Esophagus mucosa (tissue), 1 donor: ENCODE measurements around the gene TOMT. TPM values are rescaled to one million over a fixed set of nuclear protein-coding genes. Genes with fewer than 3 reads are reported as not detected.

ENCODE experiments used
- ATAC-seq: fragments of 200-7000 bp; cut with Tn5 transposase; one replicate; pipeline ENCODE4 v1.9.1; 2020
- total RNA-seq: library from RNA; stranded (reverse); gene quantifications from one replicate; pipeline ENCODE4 v1.2.4, GENCODE V29; 2023
- donor health status: DM: yes; HTN: yes; CAD: no.

The TOMT gene, protein sequence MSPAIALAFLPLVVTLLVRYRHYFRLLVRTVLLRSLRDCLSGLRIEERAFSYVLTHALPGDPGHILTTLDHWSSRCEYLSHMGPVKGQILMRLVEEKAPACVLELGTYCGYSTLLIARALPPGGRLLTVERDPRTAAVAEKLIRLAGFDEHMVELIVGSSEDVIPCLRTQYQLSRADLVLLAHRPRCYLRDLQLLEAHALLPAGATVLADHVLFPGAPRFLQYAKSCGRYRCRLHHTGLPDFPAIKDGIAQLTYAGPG
- total RNA-seq = not detected

DNA sequence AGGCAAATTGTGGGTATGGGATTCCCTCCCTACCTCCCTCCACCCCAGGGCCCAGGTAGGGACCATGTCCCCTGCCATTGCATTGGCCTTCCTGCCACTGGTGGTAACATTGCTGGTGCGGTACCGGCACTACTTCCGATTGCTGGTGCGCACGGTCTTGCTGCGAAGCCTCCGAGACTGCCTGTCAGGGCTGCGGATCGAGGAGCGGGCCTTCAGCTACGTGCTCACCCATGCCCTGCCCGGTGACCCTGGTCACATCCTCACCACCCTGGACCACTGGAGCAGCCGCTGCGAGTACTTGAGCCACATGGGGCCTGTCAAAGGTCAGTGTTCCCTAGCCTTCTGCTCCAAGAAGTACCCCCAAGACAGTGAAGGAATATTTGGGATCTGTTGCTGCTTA, at the start of gene TOMT:
TOMT (plus strand) TSS at position 37 of the 400 bp plus-strand sequence; CDS start at position 65, 28 bp downstream.
- ATAC-seq = no peak

DNA sequence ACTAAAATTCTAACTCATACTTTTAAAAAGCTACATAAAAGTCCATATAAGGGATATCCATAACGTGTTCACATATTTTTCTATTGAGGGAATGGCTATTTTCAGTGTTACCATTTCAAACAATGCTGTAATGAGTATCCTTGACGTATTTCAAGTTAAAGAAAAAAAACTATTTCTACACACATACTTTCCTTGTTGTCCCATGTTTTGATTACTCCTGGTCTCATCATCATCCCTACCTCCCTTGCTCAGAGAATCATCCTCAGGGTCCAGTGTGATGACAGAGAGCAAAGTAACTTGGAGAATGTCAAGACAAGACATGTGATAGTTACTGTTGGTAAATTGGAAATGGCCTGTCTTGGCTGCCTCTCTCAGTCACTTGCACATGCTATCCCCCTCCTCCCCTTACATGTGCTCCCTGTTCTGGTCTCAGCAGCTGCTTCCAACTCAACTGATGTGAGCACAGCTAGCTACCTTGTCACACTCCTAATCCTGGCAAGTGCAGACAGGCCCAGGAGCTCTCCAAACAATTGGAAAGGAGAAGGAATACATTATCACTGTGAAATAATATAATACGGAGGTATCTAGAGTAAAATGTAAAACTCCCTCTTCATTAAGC, 47.2 kb upstream of the TOMT start:
- ATAC-seq = peak; percentile 71

DNA sequence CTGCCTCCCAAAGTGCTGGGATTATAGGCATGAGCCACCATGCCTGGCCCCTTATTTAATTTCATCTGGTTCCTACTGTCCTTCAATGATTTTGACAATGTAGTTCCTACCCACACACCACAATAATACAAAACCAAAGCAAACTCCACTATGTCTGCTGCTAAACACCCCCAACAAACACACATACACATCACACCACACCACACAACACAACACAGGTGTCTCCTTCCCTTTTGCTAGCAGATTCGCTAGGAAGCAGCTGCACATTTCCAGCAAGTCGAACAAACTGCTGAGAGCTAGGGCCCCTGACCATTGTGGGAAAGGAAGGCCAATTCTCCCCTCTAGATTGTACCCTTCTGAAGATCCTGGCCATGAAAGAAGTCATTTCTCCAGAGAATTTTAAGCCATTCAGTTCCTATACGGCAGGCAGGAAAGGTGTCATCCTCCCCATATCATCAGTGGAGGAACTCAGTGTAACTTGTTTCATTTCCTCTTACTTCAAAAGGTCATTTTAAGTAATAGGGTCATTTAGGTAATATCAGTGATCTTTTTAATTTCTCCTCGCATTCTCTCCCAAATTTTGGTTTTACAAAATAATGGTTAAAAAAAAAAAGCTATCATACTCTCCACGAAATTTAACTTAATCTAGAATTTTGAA, 43.9 kb upstream of the TOMT start:
- no peak for ATAC-seq

DNA sequence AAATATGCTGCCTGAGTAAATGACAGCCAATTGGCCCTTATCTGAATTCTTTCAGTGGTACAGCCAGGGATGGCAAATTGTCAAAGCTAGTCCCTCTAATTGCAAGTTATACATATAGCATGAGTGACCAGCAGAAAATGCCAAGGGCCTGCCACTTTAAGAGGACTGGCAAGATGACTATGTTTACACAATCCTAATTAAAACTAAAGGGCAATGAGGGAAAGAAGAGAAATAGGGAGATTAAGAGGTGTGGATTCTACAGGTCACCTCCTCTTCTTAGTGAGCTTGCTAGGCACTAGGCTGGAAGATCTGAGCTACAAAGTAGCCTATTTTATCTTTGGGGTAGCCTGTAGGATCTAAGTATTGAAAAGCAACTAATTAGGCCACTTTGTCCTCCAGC, 38.9 kb upstream of the TOMT start:
- ATAC-seq = no peak

DNA sequence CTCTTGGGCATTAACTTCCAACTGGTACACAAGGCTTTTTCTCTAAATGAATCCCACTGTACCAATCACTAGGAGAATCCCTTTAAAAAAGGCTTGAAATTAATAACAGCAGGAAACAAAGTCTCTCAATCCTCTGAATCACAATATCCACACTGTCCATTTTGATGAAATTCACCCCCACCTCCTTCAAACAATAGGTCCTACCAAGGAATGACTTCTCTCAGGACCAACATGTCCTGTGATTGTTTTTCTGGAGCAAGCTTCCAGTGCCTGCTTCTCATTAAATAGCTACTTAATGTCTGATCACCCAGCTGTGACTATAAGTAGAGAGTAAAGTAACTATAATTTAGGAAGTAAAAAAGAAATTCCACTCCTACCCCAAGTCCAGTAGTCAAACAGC, 38.5 kb upstream of the TOMT start:
- ATAC-seq = no peak

DNA sequence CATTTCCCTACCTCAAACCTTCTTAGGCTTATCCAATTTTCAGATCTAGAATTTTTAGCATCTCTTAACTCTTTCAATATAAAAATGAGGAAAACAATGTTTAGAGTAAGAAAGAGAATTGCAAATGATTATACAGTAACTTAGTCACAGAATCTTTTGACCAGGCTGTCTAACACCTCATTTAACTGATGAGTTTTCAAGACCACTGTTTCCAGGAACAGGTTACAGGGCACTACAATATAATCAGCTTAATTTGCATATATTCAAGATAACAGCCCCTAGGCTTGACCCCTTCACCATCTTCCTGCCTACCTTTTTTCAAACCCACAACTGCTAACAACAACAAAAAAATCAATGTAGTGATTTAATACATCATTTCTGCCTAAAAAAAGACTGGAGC, 38.0 kb upstream of the TOMT start:
- ATAC-seq = no peak

DNA sequence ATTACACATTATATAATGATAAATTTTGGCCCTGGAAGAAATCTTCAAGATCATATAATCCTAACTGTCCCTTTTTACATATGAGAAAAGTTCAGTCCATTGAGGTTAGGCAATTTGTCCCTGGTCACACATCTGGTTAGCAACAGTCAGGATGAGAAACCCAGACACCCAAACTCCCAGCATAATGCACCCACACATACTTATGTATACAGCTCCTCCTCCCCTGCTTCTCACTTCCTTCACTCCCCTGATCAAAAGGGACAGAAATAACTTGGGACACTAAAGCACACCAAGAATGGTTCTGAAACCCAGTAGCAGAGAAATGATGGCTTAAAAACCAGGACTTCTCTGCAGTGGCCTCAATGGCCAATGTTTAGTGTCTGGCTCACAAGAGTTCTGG, 36.5 kb upstream of the TOMT start:
- peak; percentile 43 for ATAC-seq

DNA sequence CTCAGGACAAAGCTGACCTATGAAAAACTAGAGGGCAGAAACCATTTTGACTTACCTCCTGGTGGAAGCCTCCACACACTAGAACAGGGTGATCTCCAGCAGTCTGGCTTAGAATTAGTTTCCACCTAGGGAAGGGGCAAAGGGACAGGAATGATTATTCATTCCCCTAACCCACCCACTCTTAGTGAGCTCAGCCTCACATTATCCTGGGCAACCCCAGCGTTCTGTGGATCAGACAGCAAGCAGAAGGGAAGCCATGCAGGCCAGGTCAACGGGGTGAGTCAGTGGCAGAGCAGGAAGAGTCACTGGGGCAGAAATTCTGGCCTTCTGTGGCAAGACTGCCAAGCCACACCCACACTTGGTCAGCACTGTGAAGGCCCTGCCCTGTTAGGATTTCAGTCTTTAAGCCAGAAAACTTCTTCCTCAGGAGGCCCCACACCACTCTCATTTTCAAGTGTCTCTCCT, 35.9 kb upstream of the TOMT start:
- ATAC-seq = peak; percentile 91

DNA sequence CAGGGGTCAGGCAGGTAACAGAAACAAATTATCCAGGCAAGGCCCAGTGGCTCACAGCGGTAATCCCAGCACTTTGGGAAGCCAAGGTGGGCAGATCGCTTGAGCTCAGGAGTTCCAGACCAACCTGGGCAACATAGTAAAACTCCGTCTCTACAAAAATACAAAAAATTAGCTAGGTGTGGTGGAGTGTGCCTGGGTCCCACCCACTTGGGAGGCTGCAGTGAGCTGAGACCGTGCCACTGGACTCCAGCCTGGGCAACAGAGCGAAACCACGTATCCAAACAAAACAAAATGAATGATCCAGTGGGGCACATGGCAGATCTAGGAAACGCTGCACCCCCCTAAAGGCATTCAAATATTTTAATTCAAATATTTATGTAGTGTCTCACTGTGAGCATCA, 35.2 kb upstream of the TOMT start:
- no peak for ATAC-seq

DNA sequence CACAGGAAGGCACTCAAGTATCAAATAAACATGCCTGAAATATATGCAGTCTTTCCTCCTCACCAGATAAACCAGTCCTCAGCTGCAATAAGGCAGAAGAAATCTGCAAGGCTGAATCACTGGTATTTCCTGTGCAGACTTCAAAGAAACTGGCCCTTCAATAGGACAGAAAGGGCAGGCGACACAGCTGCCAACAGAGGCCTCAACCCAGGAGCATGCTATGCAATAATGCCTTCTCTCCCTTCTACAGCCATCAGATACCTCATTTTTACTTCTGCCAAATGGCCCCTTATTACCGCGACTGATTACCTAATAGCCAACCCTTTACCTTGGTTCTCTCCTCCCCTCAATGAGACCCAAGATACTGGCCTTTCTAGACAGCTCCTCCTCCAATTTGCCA, 33.4 kb upstream of the TOMT start:
- peak; percentile 81 for ATAC-seq

DNA sequence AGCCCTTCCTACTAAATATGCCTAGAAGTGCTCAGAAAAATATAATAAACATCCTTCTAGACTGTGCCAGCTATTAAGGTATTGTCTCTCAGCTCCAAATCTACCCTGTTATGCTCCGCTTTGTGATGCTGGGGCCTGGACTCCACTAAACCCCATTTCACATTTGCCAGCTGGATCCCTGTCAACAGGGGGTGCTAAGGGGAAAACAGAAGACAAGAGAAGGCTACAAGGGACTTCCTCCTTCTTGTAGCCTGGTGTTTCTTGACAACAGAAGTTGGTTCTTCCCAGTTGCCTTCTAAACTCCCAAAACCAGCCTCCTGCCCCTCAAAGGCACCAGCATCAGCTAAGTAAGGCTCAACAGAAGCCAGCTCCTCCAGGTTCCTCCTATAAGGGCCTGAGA, 30.6 kb upstream of the TOMT start:
- no peak for ATAC-seq

DNA sequence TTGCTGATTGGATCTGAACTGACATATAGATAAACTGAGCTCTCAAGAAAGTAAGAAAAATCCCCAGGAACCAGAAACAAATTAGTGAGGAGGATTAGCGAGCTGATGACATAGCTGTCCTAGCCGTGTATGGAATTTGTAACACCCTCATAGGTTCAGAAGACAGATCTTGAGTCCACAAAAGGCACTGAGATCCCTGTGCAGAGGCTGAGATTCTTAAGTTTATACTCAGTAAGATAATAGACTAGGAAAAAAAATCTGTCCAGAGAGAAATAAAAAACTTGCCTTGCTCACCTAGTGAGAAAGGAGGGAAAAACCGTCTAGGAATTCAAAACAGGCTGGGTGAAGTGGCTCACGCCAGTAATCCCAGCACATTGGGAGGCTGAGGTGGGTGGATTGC, 30.0 kb upstream of the TOMT start:
- no peak for ATAC-seq

DNA sequence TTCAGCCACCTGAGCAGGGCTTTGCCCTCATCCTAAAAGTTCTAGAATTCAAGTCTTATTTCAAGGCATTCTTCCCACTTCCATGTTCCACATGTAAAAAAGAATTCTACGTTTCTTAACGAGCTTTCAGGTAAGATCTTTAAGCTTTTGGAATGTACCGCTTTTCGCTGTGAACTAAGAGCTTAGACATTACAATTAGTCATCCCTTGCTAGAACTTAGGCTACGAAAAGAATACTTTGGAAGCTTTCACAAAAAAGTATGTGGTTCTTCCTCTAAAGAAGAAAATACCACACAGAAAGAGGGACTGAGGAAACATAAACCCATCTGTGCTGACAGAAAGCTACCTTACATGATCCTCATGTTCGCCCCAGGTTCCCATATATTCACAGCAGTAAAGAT, 27.2 kb upstream of the TOMT start:
- no peak for ATAC-seq

DNA sequence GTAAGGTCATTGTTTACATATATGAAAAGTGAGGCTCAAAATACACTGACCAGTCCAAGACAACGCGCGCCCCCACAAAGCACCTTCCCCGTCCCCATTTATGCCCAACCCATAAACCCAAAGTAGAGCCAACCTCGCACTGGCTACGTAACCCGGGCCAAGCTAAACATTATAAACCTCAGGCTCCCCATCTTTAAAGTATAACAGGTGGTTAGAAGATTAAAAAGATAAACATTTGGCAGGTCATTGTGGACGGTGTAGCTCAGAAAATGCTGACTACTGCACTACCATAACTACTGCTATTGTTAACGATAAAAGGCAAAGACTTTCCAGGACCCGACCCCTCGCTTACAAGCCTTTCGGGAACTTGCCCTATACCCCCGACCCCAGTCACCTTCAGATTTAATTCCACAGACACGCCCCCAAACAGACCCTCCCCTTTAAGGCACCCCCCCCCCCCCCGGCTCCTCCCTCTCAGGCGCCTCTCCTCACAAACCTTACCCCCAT, 25.9 kb upstream of the TOMT start:
- ATAC-seq = peak; percentile 0

DNA sequence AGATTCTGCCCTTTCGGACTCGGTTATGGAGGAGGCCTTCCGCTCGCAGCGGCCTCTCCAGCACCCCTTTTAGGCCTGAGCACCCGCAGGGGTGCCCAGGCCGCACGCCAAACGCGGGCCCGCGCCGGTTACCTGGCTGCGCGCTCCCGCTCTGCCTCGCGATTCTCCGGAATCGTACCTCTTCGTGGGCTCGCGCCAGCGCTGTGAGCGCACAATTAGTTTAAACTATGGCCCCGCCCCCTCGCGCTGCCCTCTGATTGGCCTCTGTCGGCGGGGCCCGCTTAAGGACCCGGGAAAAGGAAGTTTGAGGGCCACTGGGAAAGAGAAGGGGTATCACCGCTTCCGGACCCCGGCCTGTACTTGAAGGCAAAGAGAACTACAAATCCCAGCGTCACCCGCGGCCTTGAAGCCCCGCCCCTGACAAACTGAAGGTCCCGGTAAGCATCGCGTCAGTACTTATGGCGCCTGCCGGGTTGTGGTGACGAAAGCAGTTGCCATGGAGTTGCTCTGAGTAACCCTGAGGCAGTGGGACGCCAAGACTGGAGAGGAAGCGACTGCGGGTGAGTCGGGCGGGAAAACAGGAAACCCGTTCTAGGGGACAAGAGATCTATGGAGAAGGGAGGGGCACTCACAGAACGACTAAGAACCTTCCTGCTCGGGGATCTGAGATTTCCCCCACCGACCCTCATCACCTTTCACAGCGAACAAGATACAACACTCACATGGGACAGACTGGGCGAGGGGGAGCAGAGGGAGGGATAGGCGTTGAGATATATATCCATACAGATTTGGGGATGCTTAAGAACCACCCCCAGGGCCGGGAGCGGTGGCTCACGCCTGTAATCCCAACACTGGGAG, 25.2 kb upstream of the TOMT start, which contains the start of the genes LRRC51 and NUMA1:
LRRC51 (plus strand) TSS at position 525 of the 858 bp plus-strand sequence. CDS start 8,234 bp downstream, outside the sequence.
NUMA1 (minus strand) TSS at position 217 of the 858 bp plus-strand sequence. CDS start 44,599 bp downstream, outside the sequence.
- ATAC-seq = peak; percentile 94

DNA sequence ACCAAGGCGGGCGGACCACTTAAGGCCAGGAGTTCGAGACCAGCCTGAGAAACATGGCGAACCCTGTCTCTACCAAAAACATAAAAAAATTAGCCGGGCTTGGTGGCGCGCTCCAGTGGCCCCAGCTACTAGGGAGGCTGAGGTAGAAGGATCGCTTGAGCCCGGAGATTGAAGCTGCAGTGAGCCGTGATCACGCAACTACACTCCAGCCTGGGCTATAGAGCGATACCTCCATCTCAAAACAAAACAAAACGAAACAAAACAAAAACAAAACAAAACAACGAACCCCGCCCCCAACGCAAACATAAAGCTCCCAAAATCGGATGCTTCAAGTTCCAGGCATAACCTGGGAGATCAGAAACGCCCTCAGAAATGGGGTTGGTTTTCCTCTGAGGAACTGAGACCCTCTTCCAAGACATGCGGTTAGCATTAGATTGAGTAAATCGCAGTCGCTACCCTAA, 24.5 kb upstream of the TOMT start:
- ATAC-seq = no peak

DNA sequence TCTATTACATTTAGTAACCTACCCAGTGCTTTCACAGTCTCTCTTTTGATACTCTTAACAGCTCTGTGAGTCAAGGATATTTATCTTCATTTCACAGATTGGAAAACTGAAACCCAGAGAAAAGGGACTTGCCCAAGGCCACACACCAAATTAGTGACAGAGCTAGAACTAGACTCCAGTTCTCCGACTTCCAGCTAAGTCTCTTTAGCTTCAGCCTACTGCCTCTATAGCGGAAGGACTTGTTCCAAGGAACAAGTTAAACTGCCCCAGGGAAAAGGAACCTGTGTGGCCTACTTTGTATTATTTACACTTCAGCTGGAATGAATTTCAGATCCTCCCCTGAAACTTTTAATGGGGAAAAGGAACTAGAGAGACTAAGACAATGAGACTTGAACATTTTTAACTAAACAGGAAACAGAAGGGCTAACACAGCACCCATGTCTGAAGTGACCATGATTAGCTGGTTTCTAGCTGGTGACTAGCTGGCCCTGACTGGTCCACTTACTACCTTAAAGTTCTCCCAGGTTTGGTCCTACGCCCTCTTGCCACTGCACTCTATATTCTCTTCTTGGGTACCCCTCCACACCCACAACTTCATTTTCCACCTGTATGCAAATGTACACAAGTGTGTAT, 23.8 kb upstream of the TOMT start:
- ATAC-seq = peak; percentile 43

DNA sequence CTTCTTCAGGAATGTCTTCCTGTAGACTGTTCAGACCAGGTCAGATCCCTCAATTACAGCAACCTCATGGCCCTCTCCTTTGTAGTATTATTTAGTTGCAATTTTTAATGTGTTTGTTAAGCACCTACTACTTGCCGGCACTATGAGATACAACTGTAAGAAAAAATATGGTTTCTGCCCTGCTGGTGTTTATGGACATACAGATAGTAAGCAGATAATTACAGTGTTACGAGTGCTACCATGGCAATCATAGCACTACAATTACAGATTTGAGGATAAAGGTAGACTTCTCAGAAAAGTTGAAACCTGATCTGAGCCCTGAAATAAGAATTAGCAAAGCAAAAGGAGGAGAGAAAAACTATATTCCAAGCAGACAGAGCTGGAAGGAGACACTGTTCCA, 22.3 kb upstream of the TOMT start:
- no peak for ATAC-seq

DNA sequence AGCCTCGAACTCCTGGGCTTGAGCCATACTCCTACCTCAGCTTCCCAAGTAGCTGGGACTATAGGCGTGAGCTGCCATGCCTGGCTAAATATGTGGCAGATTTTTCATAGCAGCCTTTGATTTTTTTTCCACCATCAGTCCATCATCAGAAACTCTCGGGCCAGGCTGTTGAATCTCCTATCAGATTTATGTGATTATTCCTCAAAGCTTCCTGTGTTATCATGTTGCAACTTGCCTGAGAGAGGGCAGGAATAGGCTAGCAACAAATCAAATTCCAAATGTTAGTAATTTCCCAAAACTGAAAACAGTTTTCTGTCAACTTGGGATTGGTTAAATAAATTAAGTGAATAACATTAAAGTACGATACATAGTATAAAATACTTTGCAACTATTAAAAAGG, 21.6 kb upstream of the TOMT start:
- no peak for ATAC-seq

DNA sequence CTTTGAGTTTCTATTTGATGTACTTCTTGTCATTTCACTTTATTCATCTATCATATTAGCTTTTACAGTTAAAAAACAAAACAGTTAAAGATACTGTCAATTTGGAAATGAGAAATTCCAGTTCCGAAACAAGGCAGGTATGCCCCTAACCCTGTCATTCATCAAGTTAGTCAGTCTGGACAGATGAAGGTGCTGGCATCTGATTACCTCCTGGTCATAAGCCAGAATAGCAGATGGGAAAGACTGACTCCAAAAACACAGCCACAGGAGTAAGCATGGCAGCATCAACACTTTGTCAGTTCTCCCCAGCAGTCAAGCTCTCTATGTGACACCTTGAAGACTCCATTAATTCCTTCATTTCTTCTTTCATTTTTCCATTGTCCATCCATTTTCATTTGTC, 20.8 kb upstream of the TOMT start:
- no peak for ATAC-seq

DNA sequence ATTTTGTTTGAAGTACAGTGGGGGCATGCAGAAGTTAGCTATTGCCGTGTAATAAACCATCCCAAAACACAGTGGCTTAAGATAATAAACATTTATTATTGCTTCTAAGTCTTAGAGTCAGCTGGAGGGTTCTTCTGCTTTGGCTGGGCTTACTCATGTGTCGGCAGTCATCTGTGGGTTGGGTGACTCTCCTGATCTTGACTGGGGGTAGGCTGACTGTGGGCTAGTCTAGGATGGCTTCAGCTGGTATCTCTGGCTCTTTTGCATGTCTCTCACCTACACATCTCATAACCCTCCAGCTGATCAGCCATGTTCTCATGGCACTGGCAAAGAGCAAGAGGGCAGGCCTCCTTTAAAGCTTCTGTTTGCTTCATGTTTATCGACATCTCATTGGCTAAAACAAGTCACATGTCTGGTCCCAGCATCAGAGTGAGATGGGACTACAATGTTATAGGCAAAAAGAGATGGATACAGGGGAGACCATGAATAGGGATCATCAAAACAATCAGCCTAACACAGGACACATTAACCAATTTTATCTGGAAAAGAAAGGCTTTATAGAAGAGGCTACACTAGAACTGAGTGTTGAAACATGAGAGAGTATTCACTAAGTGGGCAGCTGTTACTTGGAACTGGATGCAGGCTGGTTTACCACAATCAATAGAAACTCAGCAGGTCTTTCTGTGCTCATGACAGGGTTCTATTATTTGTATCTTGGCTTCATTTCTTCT, 19.9 kb upstream of the TOMT start:
- ATAC-seq = no peak
